A549 (cell line): ENCODE measurements around the gene DDX49. TPM values are rescaled to one million over a fixed set of nuclear protein-coding genes. Genes with fewer than 3 reads are reported as not detected.

Source experiments
- ATAC-seq, 2 experiments: fragments of 200-7000 bp in 1 of 2; fragments of >200 bp in 1 of 2; cut with Nextera tagmentation in 1 of 2; cut with Tn5 transposase in 1 of 2; 3 replicates each; pipeline versions ENCODE4 v1.8.0 to v1.9.1; 2018 to 2020; ENCODE audit warnings: mild to moderate bottlenecking in 1 of 2, moderate library complexity in 1 of 2
- CTCF ChIA-PET: fragments of 300-600 bp; sonication (Branson Sonifier 250); formaldehyde crosslinking; extraction: SDS; loops from one replicate; lab custom pipeline; 2021; ENCODE audit warnings: antibody characterized with exemption, inconsistent platforms; lab: Yijun Ruan, JAX
- POLR2A ChIA-PET: fragments of 350-600 bp; formaldehyde crosslinking; extraction: SDS; loops from one replicate; lab custom pipeline; 2021; ENCODE audit warnings: antibody characterized with exemption, inconsistent platforms; lab: Yijun Ruan, JAX
- DNase-seq, 2 experiments: peaks; one replicate each; pipeline versions ENCODE4 v3.0.0 to v3.0.0-alpha.2; 2011 to 2016; ENCODE audit warnings: low read depth in 1 of 2, low spot score in 1 of 2
- FAIRE-seq: peaks from 2 replicates; lab custom pipeline; 2011; peaks lifted over from hg19 to GRCh38; lab: Jason Lieb, UNC
- H3K27ac ChIP-seq, 2 experiments: fragments of >200 bp; sonication (Bioruptor Twin); formaldehyde crosslinking; 3 replicates each; pipeline ENCODE4 v1.5.1; 2016 to 2017
- H3K4me1 ChIP-seq: fragments of >200 bp; sonication (Bioruptor Twin); formaldehyde crosslinking; 3 replicates; pipeline ENCODE4 v1.6.1; 2016
- H3K4me2 ChIP-seq: fragments of >200 bp; sonication (Bioruptor Twin); formaldehyde crosslinking; 3 replicates; pipeline ENCODE4 v1.6.1; 2016
- H3K4me3 ChIP-seq: fragments of >200 bp; sonication (Bioruptor Twin); formaldehyde crosslinking; 3 replicates; pipeline ENCODE4 v1.5.1; 2016
- H3K9me3 ChIP-seq: fragments of >200 bp; sonication (Bioruptor Twin); formaldehyde crosslinking; 3 replicates; pipeline ENCODE4 v1.6.1; 2016
- BHLHE40 ChIP-seq: IDR thresholded peaks from 2 replicates; pipeline ENCODE4 v1.6.1; 2012; ENCODE audit warnings: low read depth, low read length, inconsistent platforms
- CBX2 ChIP-seq: fragments of 200-600 bp; sonication (generic); IDR thresholded peaks from 2 replicates; pipeline ENCODE4 v1.6.1; 2016; ENCODE audit warnings: low read depth, mild to moderate bottlenecking, borderline replicate concordance
- CBX8 ChIP-seq: fragments of 200-600 bp; sonication (generic); IDR thresholded peaks from 2 replicates; pipeline ENCODE4 v1.6.1; 2016
- CEBPB ChIP-seq, 2 experiments: fragments of >200 bp in 1 of 2; sonication (Bioruptor Twin) in 1 of 2; formaldehyde crosslinking in 1 of 2; IDR thresholded peaks; 2 replicates each; pipeline ENCODE4 v1.6.1; 2012 to 2016
- CHD2 ChIP-seq: fragments of 150-350 bp; IDR thresholded peaks from 2 replicates; pipeline ENCODE4 v1.6.1; 2014; ENCODE audit warnings: low read length; ENCODE audit not compliant: partially characterized antibody
- CTCF ChIP-seq: fragments of >200 bp; sonication (Bioruptor Twin); formaldehyde crosslinking; IDR thresholded peaks from 3 replicates; pipeline ENCODE4 v1.5.1; 2016
- E2F6 ChIP-seq: IDR thresholded peaks from 2 replicates; pipeline ENCODE4 v1.6.1; 2012; ENCODE audit warnings: low read depth, borderline replicate concordance
- EHF ChIP-seq: fragments of 250-450 bp; sonication (Bioruptor Pico); IDR thresholded peaks from 2 replicates; pipeline ENCODE4 v1.5.0; 2020; ENCODE audit warnings: mild to moderate bottlenecking
- EHMT2 ChIP-seq: fragments of 200-600 bp; sonication (generic); IDR thresholded peaks from 2 replicates; pipeline ENCODE4 v1.6.1; 2016; ENCODE audit warnings: antibody characterized with exemption, low read depth, mild to moderate bottlenecking, moderate library complexity
- ESRRA ChIP-seq: fragments of 150-350 bp; IDR thresholded peaks from 2 replicates; pipeline ENCODE4 v1.6.1; 2014; ENCODE audit warnings: mild to moderate bottlenecking, low read length, borderline replicate concordance
- GATA3 ChIP-seq: IDR thresholded peaks from 2 replicates; pipeline ENCODE4 v1.6.1; 2012; ENCODE audit warnings: borderline replicate concordance
- HEYL ChIP-seq: fragments of 250-450 bp; sonication (Bioruptor Pico); IDR thresholded peaks from 2 replicates; pipeline ENCODE4 v1.8.0; 2021; ENCODE audit warnings: mild to moderate bottlenecking, moderate library complexity
- HOXA7 ChIP-seq: fragments of 250-450 bp; sonication (Bioruptor Pico); IDR thresholded peaks from 2 replicates; pipeline ENCODE4 v1.5.0; 2020; ENCODE audit warnings: mild to moderate bottlenecking, moderate library complexity
- HOXB5 ChIP-seq: fragments of 250-450 bp; sonication (Bioruptor Pico); IDR thresholded peaks from 2 replicates; pipeline ENCODE4 v1.5.0; 2020; ENCODE audit warnings: mild to moderate bottlenecking, moderate library complexity
- JUN ChIP-seq, 2 experiments: fragments of >200 bp; sonication (Bioruptor Twin); formaldehyde crosslinking; IDR thresholded peaks; 2 replicates in 1 of 2; 3 replicates in 1 of 2; pipeline ENCODE4 v1.6.1; 2016 to 2017
- JUNB ChIP-seq: fragments of >200 bp; sonication (Bioruptor Twin); formaldehyde crosslinking; IDR thresholded peaks from 2 replicates; pipeline ENCODE4 v1.6.1; 2016
- KDM1A ChIP-seq: fragments of 200-600 bp; sonication (generic); IDR thresholded peaks from 2 replicates; pipeline ENCODE4 v1.6.1; 2016; ENCODE audit warnings: low read depth, mild to moderate bottlenecking
- MAX ChIP-seq: IDR thresholded peaks from 2 replicates; pipeline ENCODE4 v1.6.1; 2012
- MAZ ChIP-seq: fragments of 150-350 bp; IDR thresholded peaks from 2 replicates; pipeline ENCODE4 v1.6.1; 2014; ENCODE audit warnings: antibody characterized with exemption, low read depth, low read length, borderline replicate concordance
- NFE2L2 ChIP-seq: fragments of 150-350 bp; conservative IDR thresholded peaks from 2 replicates; pipeline ENCODE4 v1.6.1; 2014; ENCODE audit warnings: low read length
- POLR2AphosphoS2 ChIP-seq: conservative IDR thresholded peaks from 2 replicates; pipeline ENCODE4 v1.6.1; 2012; ENCODE audit warnings: low read length, improper control_type of control experiment, inconsistent platforms
- RFX5 ChIP-seq: fragments of 450-650 bp; IDR thresholded peaks from 2 replicates; pipeline ENCODE4 v1.7.1; 2014; ENCODE audit warnings: antibody characterized with exemption, mild to moderate bottlenecking, moderate library complexity
- RNF2 ChIP-seq: fragments of 200-600 bp; sonication (generic); IDR thresholded peaks from 2 replicates; pipeline ENCODE4 v1.6.1; 2016; ENCODE audit warnings: low read depth, mild to moderate bottlenecking, antibody characterized with exemption, moderate library complexity, borderline replicate concordance
- USF2 ChIP-seq: fragments of 450-650 bp; IDR thresholded peaks from 2 replicates; pipeline ENCODE4 v1.6.1; 2014; ENCODE audit warnings: antibody characterized with exemption
- ZC3H11A ChIP-seq: fragments of 450-650 bp; IDR thresholded peaks from 2 replicates; pipeline ENCODE4 v1.6.1; 2014; ENCODE audit warnings: antibody characterized with exemption, mild to moderate bottlenecking
- ZFP36 ChIP-seq: fragments of 450-650 bp; IDR thresholded peaks from 2 replicates; pipeline ENCODE4 v1.6.1; 2014; ENCODE audit warnings: borderline replicate concordance; ENCODE audit not compliant: partially characterized antibody
- WGBS: methylation state at CpG from one replicate; pipeline ENCODE4 v1.1.6; 2017; ENCODE audit errors: missing lambda C conversion rate; 5-methylcytosine and 5-hydroxymethylcytosine counted together
- polyA plus RNA-seq, 4 experiments: library from polyadenylated mRNA; depleted of rRNA in 3 of 4; stranded (reverse); fragments of >200 nt; fragmentation: RNase III in 1 of 4; extraction: RNeasy Plus Mini Kit Qiagen cat#74134 plus additional on column Dnase treatment in 1 of 4; gene quantifications; 2 replicates in 3 of 4; 3 replicates in 1 of 4; pipeline ENCODE4 v1.2.3, GENCODE V29; 2011 to 2017
- TF ChIP-seq, protein P1 (sequence below): fragments of 200-600 bp; sonication (generic); IDR thresholded peaks from 2 replicates; pipeline ENCODE4 v1.6.1; 2016; ENCODE audit warnings: antibody characterized with exemption, mild to moderate bottlenecking, moderate library complexity
- TF ChIP-seq, protein P2 (sequence below): fragments of >200 bp; sonication (Bioruptor Twin); formaldehyde crosslinking; IDR thresholded peaks from 3 replicates; pipeline ENCODE4 v1.6.1; 2016

The DDX49 gene
- polyA plus RNA-seq, 2 of the 4 experiments (the other 2 are of a cell fraction): 23.4 to 31.5 TPM

DNA sequence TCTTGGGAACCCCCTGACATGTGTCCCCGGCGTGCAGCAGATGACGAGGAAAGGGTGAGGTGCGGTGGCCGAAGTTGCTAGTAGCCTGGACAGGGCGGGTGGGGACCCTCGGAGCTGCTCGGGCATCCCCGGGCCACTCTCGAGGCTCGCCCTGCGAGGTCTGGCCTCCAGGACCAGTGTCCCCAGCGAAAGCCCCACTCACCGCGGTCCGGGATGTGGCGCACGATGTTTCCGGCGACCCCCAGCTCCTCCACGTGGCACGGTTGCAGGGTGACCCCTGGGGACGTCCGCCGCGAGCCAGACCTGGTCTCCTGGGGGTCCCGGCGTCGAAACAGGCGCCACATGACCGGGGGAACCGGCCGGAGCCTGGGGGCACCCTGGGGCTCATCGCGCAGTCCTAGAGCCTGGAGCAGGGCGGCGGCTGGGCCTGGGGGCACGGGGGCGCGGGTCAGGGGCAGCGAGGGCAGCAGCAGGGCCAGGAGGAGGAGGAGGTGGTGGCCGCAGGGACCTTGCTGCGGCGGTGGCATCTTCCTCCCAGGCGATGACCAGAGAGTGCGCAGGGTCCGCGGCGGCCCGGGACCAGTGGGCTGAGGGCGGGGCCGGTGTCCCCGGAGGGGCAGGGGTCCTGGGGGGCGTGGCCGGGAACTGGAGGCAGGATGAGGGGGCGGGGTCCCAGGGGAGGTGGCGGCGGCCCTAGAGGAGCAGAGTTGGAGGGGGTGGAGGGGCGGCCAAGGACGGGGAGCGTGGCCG lies 49.6 kb upstream of the DDX49 start:
- no peak for ATAC-seq
- Histone ChIP-seq H3K4me3 (no peak overlapping the region), H3K27ac (no peak overlapping the region), H3K4me2 (no peak overlapping the region), H3K9me3 (no peaks in the 10 kb centered on the region), H3K4me1 (no peaks in the 10 kb centered on the region)
- no peak for FAIRE-seq
- 96% methylated on average over 22 of the region's 62 CpGs for WGBS
- DNase-seq: no peak
- ChIA-PET POLR2A (no interaction called here), CTCF (no interaction called here)
- TF ChIP-seq CHD2 (no peak), MAZ (no peak), GATA3 (no peak), JUNB (no peak), HOXA7 (no peak), ZC3H11A (no peak), HEYL (CRISPR knock-in tag) (no peak), E2F6 (no peak), MAX (no peak), KDM1A (no peak), USF2 (no peak), ZFP36 (no peak), CEBPB (IDR thresholded peaks at IDR 0.05) (no peak), ESRRA (no peak), JUN (IDR thresholded peaks at IDR 0.05) (no peak), NFE2L2 (no peak)
- TF ChIP-seq, protein P1, sequence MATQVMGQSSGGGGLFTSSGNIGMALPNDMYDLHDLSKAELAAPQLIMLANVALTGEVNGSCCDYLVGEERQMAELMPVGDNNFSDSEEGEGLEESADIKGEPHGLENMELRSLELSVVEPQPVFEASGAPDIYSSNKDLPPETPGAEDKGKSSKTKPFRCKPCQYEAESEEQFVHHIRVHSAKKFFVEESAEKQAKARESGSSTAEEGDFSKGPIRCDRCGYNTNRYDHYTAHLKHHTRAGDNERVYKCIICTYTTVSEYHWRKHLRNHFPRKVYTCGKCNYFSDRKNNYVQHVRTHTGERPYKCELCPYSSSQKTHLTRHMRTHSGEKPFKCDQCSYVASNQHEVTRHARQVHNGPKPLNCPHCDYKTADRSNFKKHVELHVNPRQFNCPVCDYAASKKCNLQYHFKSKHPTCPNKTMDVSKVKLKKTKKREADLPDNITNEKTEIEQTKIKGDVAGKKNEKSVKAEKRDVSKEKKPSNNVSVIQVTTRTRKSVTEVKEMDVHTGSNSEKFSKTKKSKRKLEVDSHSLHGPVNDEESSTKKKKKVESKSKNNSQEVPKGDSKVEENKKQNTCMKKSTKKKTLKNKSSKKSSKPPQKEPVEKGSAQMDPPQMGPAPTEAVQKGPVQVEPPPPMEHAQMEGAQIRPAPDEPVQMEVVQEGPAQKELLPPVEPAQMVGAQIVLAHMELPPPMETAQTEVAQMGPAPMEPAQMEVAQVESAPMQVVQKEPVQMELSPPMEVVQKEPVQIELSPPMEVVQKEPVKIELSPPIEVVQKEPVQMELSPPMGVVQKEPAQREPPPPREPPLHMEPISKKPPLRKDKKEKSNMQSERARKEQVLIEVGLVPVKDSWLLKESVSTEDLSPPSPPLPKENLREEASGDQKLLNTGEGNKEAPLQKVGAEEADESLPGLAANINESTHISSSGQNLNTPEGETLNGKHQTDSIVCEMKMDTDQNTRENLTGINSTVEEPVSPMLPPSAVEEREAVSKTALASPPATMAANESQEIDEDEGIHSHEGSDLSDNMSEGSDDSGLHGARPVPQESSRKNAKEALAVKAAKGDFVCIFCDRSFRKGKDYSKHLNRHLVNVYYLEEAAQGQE: no peak
- TF ChIP-seq, protein P2, sequence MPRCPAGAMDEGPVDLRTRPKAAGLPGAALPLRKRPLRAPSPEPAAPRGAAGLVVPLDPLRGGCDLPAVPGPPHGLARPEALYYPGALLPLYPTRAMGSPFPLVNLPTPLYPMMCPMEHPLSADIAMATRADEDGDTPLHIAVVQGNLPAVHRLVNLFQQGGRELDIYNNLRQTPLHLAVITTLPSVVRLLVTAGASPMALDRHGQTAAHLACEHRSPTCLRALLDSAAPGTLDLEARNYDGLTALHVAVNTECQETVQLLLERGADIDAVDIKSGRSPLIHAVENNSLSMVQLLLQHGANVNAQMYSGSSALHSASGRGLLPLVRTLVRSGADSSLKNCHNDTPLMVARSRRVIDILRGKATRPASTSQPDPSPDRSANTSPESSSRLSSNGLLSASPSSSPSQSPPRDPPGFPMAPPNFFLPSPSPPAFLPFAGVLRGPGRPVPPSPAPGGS: no peak

DNA sequence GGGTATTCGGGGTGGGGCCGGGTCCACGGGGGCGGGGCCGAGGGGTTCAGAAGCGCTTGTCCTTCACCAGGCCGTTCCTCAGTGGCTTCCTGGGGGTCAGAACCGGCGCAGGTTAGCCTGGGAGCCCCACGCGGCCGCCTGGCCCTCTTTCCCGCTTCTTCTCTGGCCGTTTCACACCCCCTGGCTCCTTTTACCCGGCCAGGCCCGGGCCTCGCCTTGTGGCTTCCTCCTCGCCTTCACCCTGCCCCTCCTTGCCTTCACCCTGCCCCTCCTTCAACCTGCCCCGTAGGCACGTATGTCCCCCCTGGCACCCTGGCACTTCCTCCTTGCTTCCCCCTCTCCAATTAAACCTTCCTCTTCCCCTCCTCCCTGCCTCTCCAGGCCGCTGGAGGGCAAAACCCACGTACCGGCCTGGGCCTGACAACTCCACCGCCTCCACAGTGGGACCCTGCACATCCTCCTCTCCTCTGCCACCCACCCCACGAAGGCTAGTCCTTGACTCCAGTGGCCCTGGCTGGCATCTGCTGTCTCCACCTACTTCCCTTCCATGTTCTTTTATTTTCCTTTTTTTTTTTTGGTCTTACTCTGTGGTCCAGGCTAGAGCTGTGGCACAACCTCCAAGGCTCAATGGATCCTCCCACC lies 48.9 kb upstream of the DDX49 start:
- no peak for ATAC-seq
- Histone ChIP-seq H3K9me3 (no peaks in the 10 kb centered on the region), H3K4me1 (no peaks in the 10 kb centered on the region), H3K4me2 (no peak overlapping the region), H3K27ac (no peak overlapping the region), H3K4me3 (no peak overlapping the region)
- ChIA-PET CTCF (interaction anchor here (0.6 to 0.7 kb wide), 2 partner anchors 91 to 525 kb away, joined by 3 to 5 read pairs; no protein-coding TSS in a partner anchor), POLR2A (no interaction called here)
- 92% methylated on average over 15 of the region's 25 CpGs for WGBS
- DNase-seq: no peak
- no peak for FAIRE-seq
- no peak for TF ChIP-seq BHLHE40
- TF ChIP-seq JUN (IDR thresholded peaks at IDR 0.05): no peak
- TF ChIP-seq HOXB5 (CRISPR knock-in tag): no peak
- no peak for TF ChIP-seq E2F6
- TF ChIP-seq EHMT2: no peak
- TF ChIP-seq POLR2AphosphoS2: no peak
- TF ChIP-seq RNF2: no peak
- no peak for TF ChIP-seq CBX8
- no peak for TF ChIP-seq CTCF
- TF ChIP-seq EHF (CRISPR knock-in tag): no peak
- TF ChIP-seq JUNB: no peak
- TF ChIP-seq ESRRA: no peak
- no peak for TF ChIP-seq CBX2
- no peak for TF ChIP-seq RFX5
- no peak for TF ChIP-seq HOXA7
- TF ChIP-seq ZC3H11A: no peak
